Stimulated activated CD8-positive, alpha-beta memory T cell treated with anti-CD3 and anti-CD28 coated beads, Interleukin-7, amount 100 ng/mL, for 48 hours (primary cell): ENCODE results near the gene FREM2.

Source experiments
- DNase-seq, 2 donors: peaks; one replicate each; pipeline ENCODE4 v3.0.0-alpha.2; 2020; ENCODE audit warnings: low read depth in 1 of 2; ENCODE audit errors: extremely low read depth in 1 of 2

The FREM2 gene

GRCh38 chr13:38883783-38884182 is 196.9 kb downstream of the FREM2 start:
- DNase-seq: no peak

DNA sequence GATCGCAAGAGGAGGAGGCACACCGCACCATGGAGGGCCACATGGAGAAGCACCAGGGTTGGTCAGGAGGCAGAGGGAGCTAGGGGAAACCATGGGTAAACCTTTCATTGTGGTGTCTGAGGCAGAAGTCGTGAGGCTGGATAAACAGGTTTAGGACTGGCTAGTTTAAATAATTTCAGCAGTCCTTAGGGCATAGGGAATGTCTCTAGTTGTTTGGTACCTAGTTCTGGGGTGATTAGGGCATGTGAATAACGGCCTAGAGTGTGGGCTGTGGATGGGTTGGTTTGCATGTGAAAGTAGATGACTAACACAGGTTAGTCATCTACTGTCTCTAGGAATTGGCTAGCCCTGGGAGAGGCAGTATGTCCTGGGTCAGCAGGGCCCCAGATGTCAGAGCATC is 201.4 kb downstream of the FREM2 start:
- no peak for DNase-seq

- DNase-seq: no peak
These were observed 208.2 kb downstream of the FREM2 start for GRCh38 chr13:38895075-38895474.

- DNase-seq: no peak
These were observed 210.6 kb downstream of the FREM2 start for GRCh38 chr13:38897521-38897920.

- no peak for DNase-seq
These were observed 211.6 kb downstream of the FREM2 start for GRCh38 chr13:38898481-38898880.

DNA sequence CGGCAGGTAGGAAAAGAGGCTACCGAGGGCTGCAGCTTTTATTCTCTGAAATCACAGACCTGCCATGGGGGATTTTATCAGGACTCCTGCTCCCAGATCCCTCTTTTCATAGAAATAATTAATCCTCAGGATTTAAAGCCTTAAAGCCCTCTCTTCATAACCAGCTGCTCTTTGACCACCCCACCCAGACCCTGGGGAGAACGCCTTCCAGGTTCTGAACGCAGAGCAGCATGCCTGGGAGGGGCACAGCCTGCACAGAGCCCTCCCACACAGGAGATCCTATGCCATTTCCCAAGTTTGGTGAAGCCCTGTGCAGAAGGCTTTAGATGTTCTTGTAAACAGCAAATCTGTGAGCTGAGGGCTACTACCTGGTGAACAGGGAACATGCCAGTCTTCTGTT is 212.7 kb downstream of the FREM2 start:
- no peak for DNase-seq

DNA sequence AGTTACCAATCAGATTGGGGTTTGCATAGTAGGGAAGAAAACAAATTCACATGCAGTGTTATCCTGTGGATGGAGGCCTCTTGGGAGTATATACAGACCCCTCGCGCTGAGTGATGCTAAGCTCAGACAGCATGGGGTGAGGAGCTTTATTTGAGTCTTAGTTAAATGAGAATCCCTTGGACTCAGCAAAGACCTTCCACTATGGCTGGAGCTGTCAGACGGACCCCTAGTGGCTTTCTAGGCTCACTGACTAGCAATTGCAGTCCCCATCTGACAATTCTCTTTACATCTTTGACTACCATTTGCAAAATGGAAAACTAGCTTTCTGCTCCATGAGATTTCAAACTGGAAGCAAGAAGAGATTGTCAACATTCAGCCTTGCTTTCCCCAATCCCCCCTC is 213.3 kb downstream of the FREM2 start:
- no peak for DNase-seq

DNA sequence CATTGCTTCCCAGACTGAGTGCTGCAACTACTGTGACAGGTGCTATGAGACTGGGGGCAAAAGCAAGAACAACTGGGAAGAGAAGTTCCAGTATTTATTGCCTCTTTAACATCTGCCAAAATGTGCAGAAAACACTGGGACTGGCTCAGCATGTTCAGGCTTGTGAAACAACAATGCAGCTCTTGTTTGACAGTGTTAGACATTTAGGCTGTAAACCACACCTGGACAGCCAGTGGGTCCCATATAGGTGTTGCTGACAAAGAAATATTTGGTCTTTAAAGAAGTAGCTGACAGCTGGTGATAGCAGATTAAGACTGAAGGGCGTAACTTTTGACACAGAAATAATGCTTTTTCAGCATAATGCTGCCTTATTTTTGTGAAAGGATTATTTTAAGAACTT is 215.7 kb downstream of the FREM2 start:
- no peak for DNase-seq

DNA sequence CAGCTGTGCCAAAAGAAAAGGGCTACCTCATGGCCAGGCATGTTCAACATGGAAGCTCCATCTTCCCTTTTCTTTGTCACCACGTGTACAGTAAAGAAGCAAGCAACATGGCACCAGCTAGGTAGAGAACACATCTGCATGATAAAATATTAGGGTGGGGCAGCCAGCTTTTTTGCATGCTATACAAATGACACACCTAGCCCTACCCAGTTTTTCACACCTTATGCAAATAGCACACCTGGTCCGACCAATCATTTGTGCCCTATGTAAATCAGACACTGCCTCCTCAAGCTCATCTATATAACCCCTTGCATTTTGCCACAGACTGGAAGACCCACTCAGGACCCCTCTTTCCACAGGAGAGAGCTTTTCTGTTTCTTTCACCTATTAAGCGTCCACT is 218.2 kb downstream of the FREM2 start:
- no peak for DNase-seq

DNA sequence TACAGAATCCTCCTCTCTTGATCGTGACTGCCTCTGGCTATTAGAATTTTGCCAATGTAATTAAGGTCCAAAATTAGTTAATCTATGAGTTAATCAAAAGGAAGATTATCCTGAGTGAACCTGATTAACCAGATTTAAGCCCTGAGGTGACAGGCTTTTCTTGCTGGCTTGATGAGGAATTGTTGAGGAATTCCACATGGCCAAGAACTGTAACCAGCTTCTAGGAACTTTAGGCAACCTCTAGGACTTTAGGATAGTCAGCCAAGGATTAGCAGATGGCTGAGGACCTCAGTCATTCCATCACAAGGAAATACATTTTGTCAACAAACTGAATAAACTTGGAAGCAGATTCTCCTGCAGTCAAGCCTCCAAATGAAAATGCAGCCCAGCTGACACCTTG is 219.0 kb downstream of the FREM2 start:
- no peak for DNase-seq

GRCh38 chr13:38908574-38908973 is 221.7 kb downstream of the FREM2 start:
- no peak for DNase-seq

DNA sequence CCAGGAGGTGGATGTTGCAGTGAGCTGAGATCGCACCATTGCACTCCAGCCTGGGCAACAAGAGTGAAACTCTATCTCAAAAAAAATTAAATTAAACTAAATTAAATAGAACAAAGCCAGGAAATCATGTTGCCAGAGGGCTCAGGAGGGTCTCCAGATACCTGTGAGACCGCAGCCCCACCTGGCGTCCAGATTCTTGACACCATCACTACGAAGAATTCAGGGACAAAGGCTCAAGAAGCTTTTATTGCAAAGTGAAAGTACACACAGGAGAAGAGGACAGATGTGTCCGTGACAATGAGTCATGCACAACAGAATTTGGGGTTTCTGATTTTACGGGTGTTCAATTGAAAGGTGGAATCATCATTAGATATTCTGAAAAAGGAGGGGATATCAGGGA is 227.2 kb downstream of the FREM2 start:
- no peak for DNase-seq

DNA sequence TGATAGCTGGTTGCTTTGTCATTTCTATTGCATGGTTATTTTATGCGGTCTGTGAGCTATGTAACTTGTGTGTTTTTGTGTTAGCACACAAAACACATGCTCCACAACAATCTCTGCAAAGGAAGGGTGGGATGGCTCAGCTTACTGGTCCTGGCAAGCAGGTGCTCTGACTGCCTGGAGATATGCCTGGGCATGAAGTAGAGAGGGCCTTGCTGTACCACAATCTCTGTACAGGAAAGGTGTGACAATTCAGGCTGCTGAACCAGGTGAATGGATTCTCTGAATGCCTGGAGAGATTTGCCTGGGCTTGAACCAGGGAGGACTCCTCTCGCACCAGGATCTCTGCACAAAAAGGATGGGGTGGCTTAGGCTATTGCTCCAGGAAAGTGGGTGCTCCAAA is 234.2 kb downstream of the FREM2 start:
- no peak for DNase-seq

DNA sequence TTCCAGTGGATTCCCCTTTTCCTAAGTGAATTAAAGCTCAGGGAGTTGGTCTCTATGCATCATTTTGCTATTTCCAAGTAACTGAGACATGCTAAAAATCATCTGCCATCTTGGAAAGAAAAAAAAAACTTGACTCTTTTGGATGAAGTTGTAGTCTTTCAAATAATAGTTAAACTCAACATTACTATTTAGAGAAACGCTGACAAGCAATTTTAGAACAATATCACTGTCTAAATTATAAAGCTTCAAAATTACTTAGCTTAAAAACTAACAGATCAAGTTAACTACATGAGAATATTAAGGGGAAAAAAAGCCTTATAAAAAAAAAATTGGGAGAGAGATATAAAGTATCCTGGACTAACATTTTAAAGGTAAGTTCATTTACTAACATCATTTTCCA is 235.3 kb downstream of the FREM2 start:
- no peak for DNase-seq

- no peak for DNase-seq
These were observed 246.9 kb downstream of the FREM2 start for GRCh38 chr13:38933786-38934185.
